Measurements from ENCODE around the gene C19orf85. TPM values are rescaled to one million over a fixed set of nuclear protein-coding genes. Genes with fewer than 3 reads are reported as not detected.
A peak's percentile ranks its signal among the peaks of the same experiment; 100 is the strongest.
"Not testable (repeated sequence)": the region's sequence is repeated elsewhere in the genome, so short reads cannot be mapped to it uniquely, and the experiment has no call there.

C19orf85 gene
- total and polyA plus RNA-seq, 3 experiments from 2014 or later, result not detected

DNA sequence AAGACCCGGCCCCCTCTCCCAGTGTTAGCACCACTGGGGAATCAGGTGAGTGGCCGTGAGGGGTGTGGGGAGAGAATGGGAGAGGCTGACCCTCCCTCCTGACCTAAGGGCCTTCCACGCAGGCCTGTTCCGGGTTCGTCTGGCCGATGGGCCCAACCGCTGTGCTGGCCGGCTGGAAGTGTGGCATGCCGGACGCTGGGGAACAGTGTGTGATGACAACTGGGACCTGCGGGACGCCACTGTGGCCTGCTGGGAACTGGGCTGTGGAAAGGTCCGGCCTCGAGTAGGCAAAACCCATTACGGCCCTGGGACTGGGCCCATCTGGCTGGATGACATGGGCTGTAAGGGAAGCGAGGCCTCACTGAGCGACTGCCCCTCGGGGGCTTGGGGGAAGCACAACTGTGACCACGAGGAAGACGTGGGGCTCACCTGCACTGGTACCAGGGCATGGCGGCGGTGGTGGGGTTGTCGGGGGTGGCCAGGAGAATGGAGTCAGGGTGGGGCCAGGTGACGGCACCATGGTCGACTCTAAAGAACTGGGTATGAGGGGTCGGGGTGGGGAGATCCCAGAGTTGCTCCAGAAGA, 35.9 kb upstream of the C19orf85 start:
- ChIA-PET CTCF (interaction anchor here (1.7 kb wide), 1 partner anchor 359 kb away, joined by 5 read pairs; no protein-coding TSS in a partner anchor), POLR2A (no interaction called here)
- H3K4me3 ChIP-seq (ENCODE audit: low read length), result no peak overlapping the region
- Mint-ChIP-seq H3K27me3 (peaks cover 0 to 1% of the 10 kb centered on the region in 2 donors), H3K27ac (no peak overlapping the region), H3K4me3 (no peak overlapping the region), H3K9me3 (no peaks in the 10 kb centered on the region), H3K36me3 (peaks cover 0 to 3% (median 0%) of the 10 kb centered on the region in 3 donors), H3K4me1 (peaks cover 10 to 14% (median 13%) of the 10 kb centered on the region in 3 donors)
- H3K4me1 ChIP-seq (ENCODE audit: insufficient read depth, low read length), result peaks cover 5% of the 10 kb centered on the region
- DNase-seq, result no peak
- H3K36me3 ChIP-seq (ENCODE audit: insufficient read depth, low read length), result no peaks in the 10 kb centered on the region
- no peak overlapping the region for H3K27ac ChIP-seq (ENCODE audit: low read depth, low read length)
- no peaks in the 10 kb centered on the region for H3K9me3 ChIP-seq (ENCODE audit: low read length)
- no peaks in the 10 kb centered on the region for H3K27me3 ChIP-seq (ENCODE audit: insufficient read depth, low read length, poor library complexity, severe bottlenecking)

DNA sequence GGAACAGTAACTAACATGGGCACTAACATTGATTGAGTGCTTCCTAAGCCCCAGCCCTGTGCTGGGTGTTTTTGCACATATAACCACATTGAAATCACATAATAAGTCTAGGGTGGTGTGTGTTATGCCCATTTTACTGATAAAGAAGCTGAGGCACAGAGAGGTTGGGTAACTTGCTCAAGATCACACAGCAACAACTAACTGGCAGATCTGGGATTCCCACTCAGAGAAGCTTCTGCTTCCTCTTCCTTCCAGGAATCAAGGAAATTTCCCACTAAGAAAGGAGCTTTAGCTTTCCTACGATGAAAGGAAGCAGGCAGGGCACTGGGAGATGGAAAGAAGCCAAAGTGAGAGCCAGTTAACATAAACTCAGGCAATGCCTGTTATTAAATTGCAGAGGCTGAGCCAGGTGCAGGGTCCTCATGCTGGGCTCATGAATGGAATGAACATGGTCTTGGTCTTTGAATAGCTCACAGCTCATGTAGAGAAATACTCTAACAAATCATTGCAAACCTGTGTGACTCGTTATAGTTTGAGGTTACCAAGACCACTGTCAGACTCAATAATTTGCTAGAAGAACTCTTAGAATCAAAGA, 33.8 kb upstream of the C19orf85 start:
- H3K27me3 Mint-ChIP-seq, result peaks cover 0 to 3% of the 10 kb centered on the region in 2 donors
- ChIA-PET POLR2A (no interaction called here), CTCF (interaction anchor here (1.0 to 1.2 kb wide), 2 partner anchors 31 to 199 kb away, joined by 3 to 4 read pairs; no protein-coding TSS in a partner anchor)
- no peaks in the 10 kb centered on the region for H3K27me3 ChIP-seq (ENCODE audit: insufficient read depth, low read length, poor library complexity, severe bottlenecking)
- no peaks in the 10 kb centered on the region for H3K9me3 ChIP-seq (ENCODE audit: low read length)
- H3K4me1 Mint-ChIP-seq, result peaks cover 4 to 10% (median 6%) of the 10 kb centered on the region in 3 donors
- no peaks in the 10 kb centered on the region for H3K36me3 ChIP-seq (ENCODE audit: insufficient read depth, low read length)
- no peak for DNase-seq
- peaks cover 0 to 3% (median 0%) of the 10 kb centered on the region in 3 donors for H3K36me3 Mint-ChIP-seq
- H3K4me3 Mint-ChIP-seq, result no peak overlapping the region
- H3K27ac ChIP-seq (ENCODE audit: low read depth, low read length), result no peak overlapping the region
- peak overlapping the region in 1 of 8 donors; percentile 36 for H3K27ac Mint-ChIP-seq
- H3K4me1 ChIP-seq (ENCODE audit: insufficient read depth, low read length), result peaks cover 2% of the 10 kb centered on the region
- H3K9me3 Mint-ChIP-seq, result no peaks in the 10 kb centered on the region
- no peak overlapping the region for H3K4me3 ChIP-seq (ENCODE audit: low read length)

DNA sequence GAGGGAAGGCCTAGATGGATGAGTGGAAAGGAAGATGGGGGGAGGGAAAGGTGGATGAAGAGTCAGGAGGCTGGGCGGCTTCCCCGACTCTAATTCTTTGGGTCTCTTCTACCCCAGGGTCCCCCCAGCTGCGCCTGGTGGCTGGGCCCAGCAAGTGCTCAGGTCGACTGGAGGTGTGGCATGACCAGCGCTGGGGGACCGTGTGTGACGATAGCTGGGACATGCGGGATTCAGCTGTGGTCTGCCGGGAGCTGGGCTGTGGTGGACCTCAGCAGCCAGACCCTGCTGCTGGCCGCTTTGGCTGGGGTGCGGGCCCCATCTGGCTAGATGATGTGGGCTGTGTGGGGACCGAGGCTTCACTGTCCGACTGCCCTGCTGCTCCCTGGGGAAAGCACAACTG, 33.2 kb upstream of the C19orf85 start:
- Mint-ChIP-seq H3K27ac (peak overlapping the region in 3 of 8 donors; percentile 20 to 79 (median 47)), H3K9me3 (no peaks in the 10 kb centered on the region), H3K36me3 (peaks cover 0 to 3% (median 0%) of the 10 kb centered on the region in 3 donors), H3K27me3 (peaks cover 3 to 4% of the 10 kb centered on the region in 2 donors), H3K4me1 (peaks cover 0 to 5% (median 3%) of the 10 kb centered on the region in 3 donors), H3K4me3 (no peak overlapping the region)
- CTCF ChIA-PET, result interaction anchor here (1.2 kb wide), 1 partner anchor 30 kb away, joined by 4 read pairs; no protein-coding TSS in a partner anchor
- Histone ChIP-seq H3K36me3 (ENCODE audit: insufficient read depth, low read length) (no peaks in the 10 kb centered on the region), H3K9me3 (ENCODE audit: low read length) (no peaks in the 10 kb centered on the region), H3K27me3 (ENCODE audit: insufficient read depth, low read length, poor library complexity, severe bottlenecking) (no peaks in the 10 kb centered on the region), H3K27ac (ENCODE audit: low read depth, low read length) (no peak overlapping the region), H3K4me3 (ENCODE audit: low read length) (no peak overlapping the region), H3K4me1 (ENCODE audit: insufficient read depth, low read length) (no peaks in the 10 kb centered on the region)
- no peak for DNase-seq
- POLR2A ChIA-PET, result no interaction called here

DNA sequence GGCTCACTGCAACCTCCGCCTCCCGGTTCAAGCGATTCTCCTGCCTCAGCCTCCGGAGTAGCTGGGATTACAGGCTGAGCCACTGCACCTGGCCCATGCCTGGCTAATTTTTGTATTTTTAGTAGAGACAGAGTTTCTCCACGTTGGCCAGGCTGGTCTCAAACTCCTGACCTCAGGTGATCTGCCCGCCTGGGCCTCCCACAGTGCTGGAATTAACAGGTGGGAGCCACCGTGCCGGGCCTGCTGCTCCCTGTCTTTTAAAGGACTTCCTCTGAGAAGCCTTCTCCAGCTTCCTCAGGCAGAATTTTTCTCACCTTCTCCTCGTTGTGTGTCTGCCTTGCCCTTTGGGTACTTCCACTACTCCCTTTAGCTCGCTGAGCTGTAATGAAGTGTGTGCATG, 32.3 kb upstream of the C19orf85 start:
- H3K4me3 ChIP-seq (ENCODE audit: low read length); H3K4me1 Mint-ChIP-seq; H3K27me3 ChIP-seq (ENCODE audit: insufficient read depth, low read length, poor library complexity, severe bottlenecking); H3K36me3 Mint-ChIP-seq; DNase-seq; H3K27me3 Mint-ChIP-seq; H3K27ac ChIP-seq (ENCODE audit: low read depth, low read length); H3K9me3 Mint-ChIP-seq; H3K9me3 ChIP-seq (ENCODE audit: low read length); POLR2A ChIA-PET; H3K36me3 ChIP-seq (ENCODE audit: insufficient read depth, low read length); H3K4me1 ChIP-seq (ENCODE audit: insufficient read depth, low read length): not testable (repeated sequence)
- peak overlapping the region in 1 of 7 donors; percentile 37 for H3K4me3 Mint-ChIP-seq
- H3K27ac Mint-ChIP-seq, result peak overlapping the region in 2 of 8 donors; percentile 38 to 68
- CTCF ChIA-PET, result interaction anchor here (2.2 kb wide), 1 partner anchor 29 kb away, joined by 9 read pairs; no protein-coding TSS in a partner anchor

DNA sequence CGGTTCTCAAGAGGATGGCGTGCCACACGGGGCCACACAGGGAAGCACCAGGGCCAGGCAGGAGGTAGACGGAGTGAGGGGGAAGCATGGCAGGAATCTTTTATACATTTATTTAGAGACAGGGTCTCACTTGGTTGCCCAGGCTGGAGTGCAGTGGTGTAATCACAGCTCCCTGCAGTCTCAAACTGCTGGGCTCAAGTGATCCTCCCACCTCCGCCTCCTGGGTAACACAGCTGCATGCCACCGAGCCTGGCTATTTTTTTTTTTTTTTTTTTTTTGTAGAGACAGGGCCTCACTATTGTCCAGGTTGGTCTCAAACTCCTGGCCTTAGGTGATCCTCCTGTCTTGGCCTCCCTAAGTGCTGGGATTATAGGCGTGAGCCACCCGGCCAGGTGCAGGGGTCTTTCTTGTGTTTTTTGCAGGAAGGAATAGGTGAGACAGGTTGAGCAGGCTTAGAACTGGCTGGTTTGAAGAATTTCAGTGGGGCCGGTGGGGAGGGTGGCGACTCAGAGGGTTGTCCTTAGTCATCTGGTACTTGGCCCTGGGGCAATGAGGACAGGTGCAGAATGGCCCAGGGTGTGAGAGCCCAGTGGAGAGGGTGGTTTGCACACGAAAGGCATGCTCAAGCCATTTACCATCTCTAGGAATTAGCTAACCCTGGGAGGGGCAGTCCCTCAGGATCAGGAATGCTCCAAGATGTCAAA, 31.2 kb upstream of the C19orf85 start:
- POLR2A ChIA-PET, result no interaction called here
- Mint-ChIP-seq H3K27ac (peak overlapping the region in 1 of 8 donors; percentile 73), H3K36me3 (no peaks in the 10 kb centered on the region), H3K4me1 (no peaks in the 10 kb centered on the region), H3K9me3 (no peaks in the 10 kb centered on the region), H3K27me3 (peaks cover 5 to 12% of the 10 kb centered on the region in 2 donors), H3K4me3 (no peak overlapping the region)
- Histone ChIP-seq H3K4me1 (ENCODE audit: insufficient read depth, low read length) (no peaks in the 10 kb centered on the region), H3K4me3 (ENCODE audit: low read length) (no peak overlapping the region), H3K27ac (ENCODE audit: low read depth, low read length) (no peak overlapping the region), H3K27me3 (ENCODE audit: insufficient read depth, low read length, poor library complexity, severe bottlenecking) (no peaks in the 10 kb centered on the region), H3K36me3 (ENCODE audit: insufficient read depth, low read length) (no peaks in the 10 kb centered on the region), H3K9me3 (ENCODE audit: low read length) (no peaks in the 10 kb centered on the region)
- CTCF ChIA-PET, result interaction anchor here (2.2 kb wide), 2 partner anchors 8 to 28 kb away, joined by 9 to 12 read pairs; no protein-coding TSS in a partner anchor
- DNase-seq, result no peak

DNA sequence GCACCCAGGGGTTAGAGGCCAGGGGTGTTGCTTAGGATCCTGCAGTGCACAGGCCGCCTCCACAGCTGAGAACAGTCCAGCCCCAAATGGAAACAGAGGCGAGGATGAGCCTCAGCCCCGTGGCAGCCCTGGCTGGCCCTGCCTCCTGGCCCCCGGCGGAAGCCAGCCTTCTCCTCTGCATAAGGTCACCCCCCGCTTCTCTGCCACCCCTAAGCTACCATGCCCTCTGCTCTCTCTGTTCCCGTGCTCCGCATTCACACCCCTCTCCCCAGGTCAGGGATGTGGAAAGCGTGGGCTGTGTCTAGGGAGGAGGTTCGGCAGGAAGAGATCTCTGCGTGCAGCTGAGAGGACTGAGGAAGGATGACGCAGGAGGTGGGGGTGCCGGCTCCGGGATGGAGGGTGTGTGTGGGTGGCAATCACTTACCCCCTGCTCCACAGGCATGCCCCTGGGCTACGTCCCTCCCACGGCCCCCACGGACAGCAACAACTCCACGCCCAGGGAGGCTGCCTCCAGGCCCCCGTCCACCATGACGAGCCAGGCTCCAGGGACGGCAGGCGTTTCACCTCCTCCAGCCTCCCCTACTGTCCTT, 29.7 kb upstream of the C19orf85 start:
- H3K4me3 Mint-ChIP-seq, result peak overlapping the region in 5 of 7 donors; percentile 53 to 80 (median 70)

DNA sequence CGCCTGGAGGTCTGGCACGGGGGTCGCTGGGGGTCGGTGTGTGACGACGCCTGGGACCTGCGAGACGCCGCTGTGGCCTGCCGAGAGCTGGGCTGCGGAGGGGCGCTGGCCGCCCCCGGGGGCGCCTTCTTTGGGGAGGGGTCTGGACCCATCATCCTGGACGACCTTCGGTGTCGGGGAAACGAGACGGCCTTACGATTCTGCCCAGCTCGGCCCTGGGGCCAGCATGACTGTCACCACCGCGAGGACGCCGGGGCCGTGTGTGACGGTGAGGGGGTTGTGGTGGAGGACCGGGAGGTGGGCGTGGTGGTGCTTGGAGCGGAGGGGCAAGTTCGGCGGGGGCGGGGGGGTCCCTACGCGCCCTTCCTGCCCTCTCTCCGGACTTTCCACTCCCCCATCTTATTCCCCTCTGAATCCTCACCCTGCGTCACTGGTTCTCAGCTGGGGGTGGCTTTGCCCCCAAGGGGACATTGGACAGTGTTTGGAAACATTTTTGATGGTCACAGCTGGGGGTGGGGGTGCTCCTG, 29.2 kb upstream of the C19orf85 start:
- Mint-ChIP-seq H3K27ac (no peak overlapping the region), H3K36me3 (no peaks in the 10 kb centered on the region), H3K4me1 (no peaks in the 10 kb centered on the region), H3K27me3 (peaks cover 5 to 12% of the 10 kb centered on the region in 2 donors), H3K4me3 (peak overlapping the region in 1 of 7 donors; percentile 53), H3K9me3 (no peaks in the 10 kb centered on the region)
- H3K27me3 ChIP-seq (ENCODE audit: insufficient read depth, low read length, poor library complexity, severe bottlenecking), result no peaks in the 10 kb centered on the region
- H3K27ac ChIP-seq (ENCODE audit: low read depth, low read length), result no peak overlapping the region
- no peaks in the 10 kb centered on the region for H3K36me3 ChIP-seq (ENCODE audit: insufficient read depth, low read length)
- H3K4me1 ChIP-seq (ENCODE audit: insufficient read depth, low read length), result no peaks in the 10 kb centered on the region
- no peaks in the 10 kb centered on the region for H3K9me3 ChIP-seq (ENCODE audit: low read length)
- CTCF ChIA-PET, result interaction anchor here (0.5 to 2.2 kb wide), 3 partner anchors 10 to 291 kb away, joined by 3 to 12 read pairs (median 4); no protein-coding TSS in a partner anchor
- H3K4me3 ChIP-seq (ENCODE audit: low read length), result no peak overlapping the region
- POLR2A ChIA-PET, result no interaction called here
- DNase-seq, result no peak

More for the DNA sequence above, 29.7 kb upstream of the C19orf85 start:
- Histone ChIP-seq H3K9me3 (ENCODE audit: low read length) (no peaks in the 10 kb centered on the region), H3K4me1 (ENCODE audit: insufficient read depth, low read length) (no peaks in the 10 kb centered on the region), H3K36me3 (ENCODE audit: insufficient read depth, low read length) (no peaks in the 10 kb centered on the region), H3K27ac (ENCODE audit: low read depth, low read length) (no peak overlapping the region), H3K27me3 (ENCODE audit: insufficient read depth, low read length, poor library complexity, severe bottlenecking) (no peaks in the 10 kb centered on the region), H3K4me3 (ENCODE audit: low read length) (no peak overlapping the region)
- Mint-ChIP-seq H3K36me3 (no peaks in the 10 kb centered on the region), H3K27me3 (peaks cover 5 to 12% of the 10 kb centered on the region in 2 donors), H3K4me1 (no peaks in the 10 kb centered on the region), H3K27ac (no peak overlapping the region), H3K9me3 (no peaks in the 10 kb centered on the region)
- ChIA-PET CTCF (interaction anchor here (0.5 to 2.2 kb wide), 4 partner anchors 10 to 291 kb away, joined by 3 to 12 read pairs (median 6); no protein-coding TSS in a partner anchor), POLR2A (no interaction called here)
- DNase-seq, result no peak
